Measurements from ENCODE around the gene DPYSL5. TPM values are rescaled to one million over a fixed set of nuclear protein-coding genes. Genes with fewer than 3 reads are reported as not detected.

Gene DPYSL5
- total and polyA plus RNA-seq, 9 of the 15 experiments (the other 6 are each of a cell fraction or from before 2014, with no cell fraction given) = 0.06 TPM; not detected in 8

- H3K27ac ChIP-seq (ENCODE audit: extremely low read depth, low read depth, low read length) = no peak overlapping the region
- DNase-seq (ENCODE audit: extremely low read depth in 1 of 4, low spot score in 3 of 4) = peak in 1 of 4 experiments; percentile 6
- no peak overlapping the region for H2AFZ ChIP-seq (ENCODE audit: low read depth, low read length)
- H3K27me3 ChIP-seq (ENCODE audit: control insufficient read depth in 2 of 2, insufficient read depth in 2 of 2, low read length in 2 of 2) = peaks cover 36 to 59% of the 10 kb centered on the region in 2 experiments
- H3K9me1 ChIP-seq (ENCODE audit: control insufficient read depth, insufficient read depth, low read length) = no peaks in the 10 kb centered on the region
- H3K79me2 ChIP-seq (ENCODE audit: control insufficient read depth, insufficient read depth, low read length) = no peaks in the 10 kb centered on the region
- no peak overlapping the region for H3K9ac ChIP-seq (ENCODE audit: insufficient read depth in 1 of 2, low read depth in 2 of 2, low read length in 2 of 2)
- WGBS (ENCODE audit: insufficient coverage, low coverage, missing lambda C conversion rate) = 53% methylated on average over 25 of the region's 25 CpGs
- peaks cover 0 to 35% of the 10 kb centered on the region in 2 experiments; a peak in 2 of 5 replicates for H3K4me1 ChIP-seq (replicated peaks in 1 of 2; ENCODE audit: control insufficient read depth in 2 of 2, insufficient read depth in 2 of 2, low read length in 2 of 2)
- H3K36me3 ChIP-seq (ENCODE audit: control insufficient read depth, insufficient read depth, low read length) = no peaks in the 10 kb centered on the region
- ATAC-seq = no peak
- H3K4me3 ChIP-seq = no peak overlapping the region
- no peak for FAIRE-seq
- H3K9me3 ChIP-seq (replicated peaks; ENCODE audit: control insufficient read depth, insufficient read depth, low read depth, low read length) = no peaks in the 10 kb centered on the region
- ChIA-PET POLR2A (interaction anchor here (0.6 kb wide), 4 partner anchors 27 to 441 kb away, joined by 3 to 4 read pairs (median 4); no protein-coding TSS in a partner anchor), CTCF (ENCODE audit: low intra/inter-chr PET ratio) (no interaction called here)
- H3K4me2 ChIP-seq (ENCODE audit: insufficient read depth, low read length) = no peak overlapping the region
- in situ Hi-C loops (cut with MboI) = loop anchor here (10.0 kb wide), 2 partner anchors 95 to 445 kb away; no protein-coding TSS in a partner anchor
- H4K20me1 ChIP-seq (replicated peaks; ENCODE audit: control insufficient read depth, insufficient read depth, low read length) = no peaks in the 10 kb centered on the region; the same call in 1 of the 2 replicates
- no peak for TF ChIP-seq ZC3H11A (IDR thresholded peaks at IDR 0.05; ENCODE audit: low read depth, low read length)
- TF ChIP-seq EP400 (IDR thresholded peaks at IDR 0.05) = no peak
- TF ChIP-seq KDM2B (CRISPR knock-in tag; IDR thresholded peaks at IDR 0.05) = no peak
- no peak for TF ChIP-seq ZNF695 (CRISPR knock-in tag; IDR thresholded peaks at IDR 0.05)
- no peak for TF ChIP-seq HOMEZ (CRISPR knock-in tag; IDR thresholded peaks at IDR 0.05)
- intact Hi-C loops (cut with micrococcal nuclease) = loop anchor here (5.0 to 10.0 kb wide), 3 partner anchors 72 to 435 kb away; partner anchors contain the start of gene TRIM54
- BruUV-seq (replicated peaks) = no TSS peak
Measured at GRCh38 chr2:26850000-26850431, 2.1 kb downstream of the DPYSL5 start.

Data from K562 (cell line).